H54 (cell line): ENCODE data around the gene SMAP2.
A peak's percentile ranks its signal among the peaks of the same experiment; 100 is the strongest.
"Not testable (repeated sequence)": the region's sequence is repeated elsewhere in the genome, so short reads cannot be mapped to it uniquely, and the experiment has no call there.

ENCODE experiments used
- DNase-seq: peaks from one replicate; pipeline ENCODE4 v3.0.0; 2011; ENCODE audit warnings: low spot score, mixed read lengths; ENCODE audit not compliant: insufficient read length
- FAIRE-seq: peaks from 3 replicates; lab custom pipeline; 2011; peaks lifted over from hg19 to GRCh38; lab: Jason Lieb, UNC
- POLR2A ChIP-seq: IDR thresholded peaks from 2 replicates; pipeline ENCODE4 v1.6.1; 2011; ENCODE audit warnings: low read depth, mild to moderate bottlenecking, low read length

Gene SMAP2

GRCh38 chr1:40373323-40374283 is at the start of gene SMAP2:
Gene SMAP2, plus strand, starts transcription at chr1:40373727. Its CDS starts 394 bp downstream, at chr1:40374121.
- TF ChIP-seq POLR2A, result peak; percentile 86
- FAIRE-seq (no peak), DNase-seq (peak; percentile 95)

DNA sequence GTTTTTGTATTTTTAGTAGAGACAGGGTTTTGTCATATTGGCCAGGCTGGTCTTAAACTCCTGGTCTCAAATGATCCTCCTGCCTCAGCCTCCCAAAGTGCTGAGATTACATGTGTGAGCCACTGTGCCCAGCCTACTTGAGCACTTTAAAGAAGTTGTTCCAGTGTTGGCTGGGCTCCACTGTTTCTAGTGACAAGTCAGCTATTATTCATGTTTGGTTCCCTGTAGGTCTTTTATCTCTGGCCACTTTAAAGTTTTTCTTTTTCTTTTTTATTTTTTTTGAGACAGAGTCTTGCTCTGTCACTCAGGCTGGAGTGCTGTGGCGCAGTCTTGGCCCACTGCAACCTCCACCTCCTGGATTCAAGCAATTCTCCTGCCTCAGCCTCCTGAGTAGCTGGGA is 42.1 kb upstream of the SMAP2 start:
- not testable (repeated sequence) for DNase-seq, FAIRE-seq

- TF ChIP-seq POLR2A, result no peak
- DNase-seq (no peak), FAIRE-seq (no peak)
Observed at GRCh38 chr1:40332695-40333094, 40.8 kb upstream of the SMAP2 start.

GRCh38 chr1:40337443-40337842 is 36.1 kb upstream of the SMAP2 start:
- no peak for TF ChIP-seq POLR2A
- DNase-seq (no peak), FAIRE-seq (no peak)

GRCh38 chr1:40338745-40339419 is 34.6 kb upstream of the SMAP2 start:
- no peak for TF ChIP-seq POLR2A
- FAIRE-seq, result peak; percentile 76

DNA sequence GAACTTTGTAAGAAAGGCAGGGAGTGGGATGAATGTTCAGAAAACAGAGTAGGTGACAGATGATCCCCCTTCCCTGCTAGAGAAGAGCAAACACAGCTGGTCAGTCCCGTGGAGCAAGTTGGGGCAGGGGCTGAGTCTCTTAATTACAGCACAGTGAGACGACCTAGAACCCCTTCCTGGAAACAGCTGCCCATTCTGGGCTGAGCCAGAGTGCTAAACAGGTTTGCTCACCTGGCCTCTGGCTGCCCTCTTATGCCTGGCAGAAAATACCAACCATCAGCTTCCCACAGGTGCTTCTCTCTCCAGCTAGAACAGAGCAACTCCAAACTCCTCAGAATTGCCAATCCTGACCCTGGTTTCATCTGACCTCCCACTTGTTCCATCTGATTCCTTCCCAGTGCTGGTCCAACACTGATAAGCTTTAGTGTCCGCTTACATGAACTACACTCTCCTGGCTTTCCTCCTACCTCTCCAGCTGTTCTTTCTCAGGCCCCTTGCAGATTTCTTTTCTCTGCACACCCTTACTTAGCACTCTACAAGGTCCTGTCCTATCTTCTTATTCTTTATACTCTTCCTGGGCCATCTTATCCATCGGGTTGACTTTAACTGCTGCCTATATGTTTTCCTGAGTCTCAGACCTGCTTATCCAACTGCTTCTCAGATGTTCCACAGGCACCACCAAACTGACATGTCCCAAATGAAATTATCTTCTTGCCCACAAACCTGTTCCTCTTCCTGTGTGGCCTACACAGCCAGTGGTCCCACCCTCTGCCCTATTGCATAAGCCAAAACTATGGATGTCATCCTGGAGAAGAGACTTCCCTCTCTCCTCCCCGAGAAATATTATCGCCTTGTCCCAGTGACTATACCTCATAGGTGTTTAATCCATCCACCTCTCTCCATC is 33.9 kb upstream of the SMAP2 start:
- DNase-seq (no peak), FAIRE-seq (no peak)
- TF ChIP-seq POLR2A, result no peak

More at GRCh38 chr1:40338745-40339419, 34.6 kb upstream of the SMAP2 start:
- DNase-seq, result peak; percentile 80

DNA sequence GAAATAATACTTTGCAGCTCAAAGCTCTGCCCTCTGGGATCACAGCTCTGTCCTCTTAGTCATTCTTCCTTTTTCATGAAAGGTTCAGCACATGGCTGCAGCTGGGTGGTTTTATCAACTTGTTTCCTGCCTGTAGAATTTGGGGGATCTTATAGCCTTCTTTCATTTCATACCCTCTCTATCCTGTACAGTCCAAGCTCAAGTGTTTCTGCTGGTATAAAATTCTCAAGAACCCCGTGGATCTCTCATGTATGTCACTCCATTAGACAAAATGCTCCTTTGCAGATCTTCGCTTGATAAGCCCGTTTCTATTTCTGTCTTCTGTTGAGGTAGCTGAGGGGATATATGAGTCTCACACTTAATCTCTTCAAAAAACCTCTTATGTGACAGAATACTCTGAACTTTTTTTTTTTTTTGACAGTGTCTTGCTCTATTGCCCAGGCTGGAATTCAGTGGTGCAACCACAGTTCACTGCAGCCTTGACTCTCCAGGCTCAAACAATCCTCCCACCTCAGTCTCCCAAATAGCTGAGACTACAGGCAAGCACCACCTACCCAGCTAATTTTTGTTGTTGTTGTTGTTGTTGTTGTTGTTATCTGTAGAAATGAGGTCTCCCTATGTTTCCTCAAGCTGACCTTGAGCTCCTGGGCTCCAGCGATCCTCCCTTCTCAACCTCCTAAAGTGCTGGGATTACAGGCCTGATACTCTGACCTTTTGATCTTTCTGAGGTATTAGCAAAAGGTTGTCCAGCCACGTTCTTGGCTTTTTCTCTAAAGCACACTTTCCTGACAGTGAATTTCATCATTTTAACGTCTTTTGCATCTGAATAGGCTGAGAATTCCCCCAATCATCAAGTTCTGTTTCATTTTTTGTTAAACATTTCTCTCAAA is 31.8 kb upstream of the SMAP2 start:
- no peak for TF ChIP-seq POLR2A
- DNase-seq (no peak), FAIRE-seq (no peak)

DNA sequence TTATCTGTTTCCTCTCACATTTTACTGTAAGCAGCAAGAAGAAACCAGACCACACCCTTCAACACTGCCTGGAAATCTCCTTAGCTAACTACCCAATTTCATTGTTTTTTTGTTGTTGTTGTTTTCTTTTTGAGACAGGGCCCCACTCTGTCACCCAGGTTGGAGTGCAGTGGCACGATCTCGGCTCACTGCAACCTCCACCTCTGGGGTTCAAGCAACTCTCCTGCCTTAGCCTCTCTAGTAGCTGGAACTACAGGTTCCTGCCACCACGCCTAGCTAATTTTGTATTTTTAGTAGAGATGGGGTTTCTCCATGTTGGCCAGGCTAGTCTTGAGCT is 31.2 kb upstream of the SMAP2 start:
- DNase-seq, FAIRE-seq: not testable (repeated sequence)

DNA sequence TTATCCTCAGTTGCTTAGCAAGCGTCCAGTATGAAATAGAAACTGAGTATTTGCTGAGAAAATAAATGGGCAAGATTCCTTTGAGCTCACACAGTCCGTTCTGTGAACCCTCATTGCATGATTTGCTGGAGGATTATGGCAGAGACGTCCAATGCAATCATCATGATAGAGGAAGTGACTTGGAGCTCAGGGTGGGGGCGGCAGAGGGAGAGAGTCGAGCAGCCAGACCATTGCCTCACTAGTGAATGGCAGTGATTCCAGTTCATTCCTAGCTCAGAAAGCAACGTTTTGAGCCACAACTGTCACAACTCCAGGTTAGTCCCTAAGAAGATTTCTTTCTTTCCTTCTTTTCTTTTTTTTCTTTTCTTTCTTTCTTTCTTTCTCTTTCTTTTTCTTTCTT is 28.9 kb upstream of the SMAP2 start:
- peak; percentile 61 for DNase-seq
- peak; percentile 52 for FAIRE-seq
- TF ChIP-seq POLR2A, result no peak

GRCh38 chr1:40350391-40350790 is 23.1 kb upstream of the SMAP2 start:
- DNase-seq (no peak), FAIRE-seq (no peak)
- TF ChIP-seq POLR2A, result no peak

DNA sequence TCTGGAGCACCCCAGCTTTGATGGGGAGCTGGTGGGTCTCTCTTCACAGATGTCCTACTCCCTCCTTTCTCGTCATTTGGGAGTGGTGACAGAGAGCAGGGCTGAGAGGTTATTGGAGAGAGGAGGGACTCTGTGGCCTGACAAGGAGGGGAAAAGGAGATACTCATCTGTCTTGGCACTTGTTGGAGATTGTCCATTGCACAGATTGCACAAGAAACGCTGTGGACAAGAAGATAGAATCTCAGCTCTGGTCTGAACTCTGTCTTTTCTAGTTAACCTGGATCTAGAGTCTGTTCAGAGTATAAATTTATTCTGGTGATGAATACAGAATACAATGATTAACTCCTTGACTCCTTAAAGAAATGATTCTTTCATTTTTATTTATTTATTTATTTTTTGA is 22.4 kb upstream of the SMAP2 start:
- TF ChIP-seq POLR2A, result no peak

DNA sequence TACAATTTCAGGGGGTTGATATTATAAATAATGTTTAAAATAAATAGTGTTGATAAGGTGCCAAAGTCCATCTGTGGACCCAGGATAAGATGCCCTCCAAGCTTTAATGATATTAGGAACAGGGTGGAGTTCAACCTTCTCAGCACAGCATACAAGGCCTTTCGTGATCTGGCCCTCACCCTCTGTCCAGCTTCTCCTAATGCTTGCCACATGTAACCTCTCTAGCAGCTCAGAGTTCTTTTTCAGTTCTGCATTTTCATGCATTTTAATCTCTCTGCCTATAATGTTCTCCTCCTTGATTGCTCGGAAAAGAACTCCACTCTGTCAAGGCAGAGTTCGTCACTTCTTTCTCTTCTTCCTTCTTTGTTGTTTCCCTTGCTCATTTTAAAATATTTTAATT is 21.4 kb upstream of the SMAP2 start:
- TF ChIP-seq POLR2A, result no peak
- FAIRE-seq, result no peak
- no peak for DNase-seq

More for the DNA sequence above, 22.4 kb upstream of the SMAP2 start:
- no peak for DNase-seq
- FAIRE-seq, result no peak

- TF ChIP-seq POLR2A, result no peak
- DNase-seq (no peak), FAIRE-seq (no peak)
Observed at GRCh38 chr1:40353082-40353481, 20.4 kb upstream of the SMAP2 start.
